ENCODE data around the gene GLS.

DNA sequence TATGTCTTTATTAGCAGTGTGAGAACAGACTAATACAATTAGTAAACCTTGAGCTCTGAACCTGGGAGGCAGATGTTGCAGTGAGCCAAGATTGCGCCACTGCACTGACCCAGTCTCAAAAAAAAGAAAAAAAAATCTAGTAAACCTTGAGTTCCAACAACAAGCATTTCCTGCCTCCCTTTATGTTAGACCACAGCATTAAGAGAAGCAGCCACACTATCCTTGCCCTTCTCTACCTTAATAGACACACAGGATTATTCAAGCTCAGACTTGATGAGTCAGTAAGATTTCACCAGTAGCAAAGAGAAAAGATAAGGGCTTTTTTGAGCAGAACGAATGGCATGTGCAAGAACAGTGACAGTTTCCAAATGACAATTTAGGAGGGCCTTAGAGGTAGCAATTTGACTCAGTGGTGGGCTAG is 18.0 kb upstream of the GLS start:
- TF ChIP-seq, protein P1, sequence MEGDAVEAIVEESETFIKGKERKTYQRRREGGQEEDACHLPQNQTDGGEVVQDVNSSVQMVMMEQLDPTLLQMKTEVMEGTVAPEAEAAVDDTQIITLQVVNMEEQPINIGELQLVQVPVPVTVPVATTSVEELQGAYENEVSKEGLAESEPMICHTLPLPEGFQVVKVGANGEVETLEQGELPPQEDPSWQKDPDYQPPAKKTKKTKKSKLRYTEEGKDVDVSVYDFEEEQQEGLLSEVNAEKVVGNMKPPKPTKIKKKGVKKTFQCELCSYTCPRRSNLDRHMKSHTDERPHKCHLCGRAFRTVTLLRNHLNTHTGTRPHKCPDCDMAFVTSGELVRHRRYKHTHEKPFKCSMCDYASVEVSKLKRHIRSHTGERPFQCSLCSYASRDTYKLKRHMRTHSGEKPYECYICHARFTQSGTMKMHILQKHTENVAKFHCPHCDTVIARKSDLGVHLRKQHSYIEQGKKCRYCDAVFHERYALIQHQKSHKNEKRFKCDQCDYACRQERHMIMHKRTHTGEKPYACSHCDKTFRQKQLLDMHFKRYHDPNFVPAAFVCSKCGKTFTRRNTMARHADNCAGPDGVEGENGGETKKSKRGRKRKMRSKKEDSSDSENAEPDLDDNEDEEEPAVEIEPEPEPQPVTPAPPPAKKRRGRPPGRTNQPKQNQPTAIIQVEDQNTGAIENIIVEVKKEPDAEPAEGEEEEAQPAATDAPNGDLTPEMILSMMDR (IDR thresholded peaks at IDR 0.05 in 4 of 5, conservative IDR thresholded peaks at IDR 0.05 in 1 of 5) = no peak
- no peak for TF ChIP-seq POLR2A (IDR thresholded peaks at IDR 0.05)

Data from gastrocnemius medialis (tissue), 4 donors.